Measurements from ENCODE around the gene ATXN1. TPM values are rescaled to one million over a fixed set of nuclear protein-coding genes. Genes with fewer than 3 reads are reported as not detected.
"Not testable (repeated sequence)": the region's sequence is repeated elsewhere in the genome, so short reads cannot be mapped to it uniquely, and the experiment has no call there.

The ATXN1 gene
- total RNA-seq, 4 donors from 2014 or later = 26.4 to 46.4 (median 36.1) TPM

DNA sequence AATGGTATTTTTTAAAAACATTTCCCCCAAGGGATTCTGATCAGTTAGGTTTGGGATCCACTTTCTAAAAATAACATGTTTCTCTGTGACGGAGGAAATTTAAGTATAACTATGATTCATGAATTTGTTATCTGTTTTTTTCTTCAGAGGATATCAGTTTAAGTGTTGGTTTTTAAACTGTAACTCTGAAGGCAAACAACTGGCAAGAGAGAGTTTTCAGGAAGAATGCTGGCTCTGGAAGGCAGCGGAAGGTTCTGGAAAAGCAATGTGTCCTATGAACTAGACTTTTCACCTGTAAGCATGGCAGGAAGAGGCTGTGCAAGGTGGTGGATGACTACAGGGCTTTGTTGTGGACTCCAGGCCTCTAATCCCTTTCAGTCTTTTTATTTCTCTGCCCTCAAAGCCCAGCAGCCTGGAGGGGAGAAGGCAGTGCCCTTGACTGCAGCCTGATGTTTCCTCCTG lies 369.8 kb downstream of the ATXN1 start:
- TF ChIP-seq, protein P1, sequence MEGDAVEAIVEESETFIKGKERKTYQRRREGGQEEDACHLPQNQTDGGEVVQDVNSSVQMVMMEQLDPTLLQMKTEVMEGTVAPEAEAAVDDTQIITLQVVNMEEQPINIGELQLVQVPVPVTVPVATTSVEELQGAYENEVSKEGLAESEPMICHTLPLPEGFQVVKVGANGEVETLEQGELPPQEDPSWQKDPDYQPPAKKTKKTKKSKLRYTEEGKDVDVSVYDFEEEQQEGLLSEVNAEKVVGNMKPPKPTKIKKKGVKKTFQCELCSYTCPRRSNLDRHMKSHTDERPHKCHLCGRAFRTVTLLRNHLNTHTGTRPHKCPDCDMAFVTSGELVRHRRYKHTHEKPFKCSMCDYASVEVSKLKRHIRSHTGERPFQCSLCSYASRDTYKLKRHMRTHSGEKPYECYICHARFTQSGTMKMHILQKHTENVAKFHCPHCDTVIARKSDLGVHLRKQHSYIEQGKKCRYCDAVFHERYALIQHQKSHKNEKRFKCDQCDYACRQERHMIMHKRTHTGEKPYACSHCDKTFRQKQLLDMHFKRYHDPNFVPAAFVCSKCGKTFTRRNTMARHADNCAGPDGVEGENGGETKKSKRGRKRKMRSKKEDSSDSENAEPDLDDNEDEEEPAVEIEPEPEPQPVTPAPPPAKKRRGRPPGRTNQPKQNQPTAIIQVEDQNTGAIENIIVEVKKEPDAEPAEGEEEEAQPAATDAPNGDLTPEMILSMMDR (IDR thresholded peaks at IDR 0.05) = no peak
- no peak for DNase-seq (ENCODE audit: low spot score)
- ATAC-seq (ENCODE audit: low FRiP score) = no peak

DNA sequence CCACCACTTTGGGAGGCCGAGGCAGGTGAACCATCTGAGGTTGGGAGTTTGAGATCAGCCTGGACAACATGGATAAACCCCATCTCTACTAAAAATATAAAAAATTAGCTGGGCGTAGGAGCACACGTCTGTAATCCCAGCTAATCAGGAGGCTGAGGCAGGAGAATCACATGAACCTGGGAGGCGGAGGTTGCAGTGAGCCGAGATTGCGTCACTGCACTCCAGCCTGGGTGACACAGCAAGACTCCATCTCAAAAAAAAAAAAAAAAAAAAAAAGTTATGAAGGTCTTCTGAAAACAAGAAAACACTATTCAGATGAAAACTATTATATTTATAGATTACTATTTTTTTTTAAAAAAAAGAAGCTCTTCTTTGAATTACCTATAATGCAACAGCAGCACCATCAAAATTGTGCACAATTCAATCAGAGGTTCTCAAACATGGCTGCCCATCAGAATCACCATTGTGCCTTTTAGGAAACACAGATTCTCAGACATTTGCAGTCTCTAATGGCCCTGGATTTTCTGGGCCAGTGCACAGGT lies 370.3 kb downstream of the ATXN1 start:
- not testable (repeated sequence) for ATAC-seq (ENCODE audit: low FRiP score); DNase-seq (ENCODE audit: low spot score)

DNA sequence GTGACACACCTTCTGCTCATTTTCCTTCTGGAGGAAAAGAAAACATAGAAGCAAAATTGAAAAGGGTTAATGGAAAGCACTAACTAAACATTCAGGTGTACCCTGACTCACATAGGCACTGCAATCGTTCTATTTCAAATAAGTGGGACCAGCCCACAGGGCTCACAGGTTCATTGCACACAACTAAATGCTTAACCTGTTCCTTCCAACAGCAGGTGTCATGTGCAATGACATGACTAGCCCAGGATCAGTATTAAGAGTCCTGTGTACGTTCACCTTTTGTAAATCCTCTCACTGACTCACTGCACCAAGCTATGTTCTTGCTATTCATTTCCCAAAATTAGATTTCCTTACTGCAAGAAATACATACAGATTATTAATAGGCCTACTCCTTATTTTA lies 371.6 kb downstream of the ATXN1 start:
- ATAC-seq (ENCODE audit: low FRiP score) (no peak), DNase-seq (ENCODE audit: low spot score) (no peak)
- TF ChIP-seq, protein P1 (IDR thresholded peaks at IDR 0.05) = no peak

DNA sequence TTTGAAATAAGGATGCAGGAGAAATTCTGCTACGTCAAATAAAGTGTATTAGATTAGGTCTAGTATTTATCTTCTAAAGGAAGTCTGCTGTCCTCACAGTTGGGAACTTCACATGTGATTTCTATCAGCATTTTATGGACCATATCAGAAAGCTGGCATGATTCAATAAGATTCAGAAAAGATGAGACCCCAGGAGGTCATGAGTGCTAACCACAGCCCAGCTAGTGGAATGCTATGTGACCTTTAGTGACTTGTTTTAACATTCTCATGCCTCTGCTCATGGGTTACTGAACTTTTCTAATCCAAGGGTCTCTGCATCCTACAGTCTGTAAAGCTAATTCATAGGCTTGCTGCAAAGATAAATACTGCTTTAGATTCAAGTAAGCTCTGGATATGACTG lies 372.8 kb downstream of the ATXN1 start:
- no peak for ATAC-seq (ENCODE audit: low FRiP score)
- TF ChIP-seq, protein P1 (IDR thresholded peaks at IDR 0.05) = no peak
- no peak for DNase-seq (ENCODE audit: low spot score)

DNA sequence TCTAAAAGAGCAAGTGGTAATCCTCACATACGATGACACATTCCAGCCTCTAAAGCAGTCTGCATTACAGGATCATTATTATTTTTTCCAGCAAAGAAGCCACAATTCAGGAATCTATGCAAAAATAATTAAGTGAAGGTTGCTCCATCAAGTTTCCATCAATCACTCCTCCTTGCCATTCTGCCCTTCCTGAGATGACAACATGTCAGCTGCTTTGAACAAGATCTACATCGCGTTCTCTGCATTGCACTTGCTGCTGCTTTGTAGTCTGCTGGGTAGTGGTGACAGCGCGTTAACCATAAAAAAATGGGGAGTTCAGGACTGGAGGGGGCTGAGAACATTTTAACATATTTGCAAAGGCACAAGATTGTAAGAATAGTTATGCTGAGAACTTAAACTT lies 375.2 kb downstream of the ATXN1 start:
- DNase-seq (ENCODE audit: low spot score) = no peak
- TF ChIP-seq, protein P1 (IDR thresholded peaks at IDR 0.05) = no peak
- no peak for ATAC-seq (ENCODE audit: low FRiP score)

DNA sequence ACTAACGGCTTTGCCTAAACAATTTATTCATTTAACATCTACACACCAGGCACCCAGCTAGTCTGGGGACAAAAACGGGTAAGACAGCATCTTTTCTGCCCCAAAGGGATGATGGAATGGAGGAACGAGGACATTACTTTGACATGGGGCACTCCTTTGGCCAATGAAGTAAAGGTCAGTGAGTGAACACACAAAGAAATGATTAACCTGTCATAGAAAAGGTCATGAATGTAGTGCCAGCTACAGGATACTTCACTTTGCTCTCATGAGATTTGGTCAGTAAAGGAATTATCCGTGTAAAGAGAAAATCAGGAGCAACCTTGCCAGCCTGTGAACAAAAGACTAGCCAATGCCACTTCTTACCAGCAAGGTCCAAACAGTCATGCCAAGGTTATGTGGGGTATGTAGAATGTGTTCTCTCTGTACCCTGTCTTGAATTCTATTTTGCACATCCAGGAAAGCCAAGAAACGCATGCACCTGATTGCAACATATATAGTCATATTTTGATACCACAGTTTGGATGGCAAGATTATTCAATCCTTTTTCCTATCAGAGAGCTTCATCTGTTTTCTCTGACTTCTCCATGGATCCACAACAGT lies 377.6 kb downstream of the ATXN1 start:
- TF ChIP-seq, protein P1 (IDR thresholded peaks at IDR 0.05) = no peak
- DNase-seq (ENCODE audit: low spot score) (no peak), ATAC-seq (ENCODE audit: low FRiP score) (no peak)

DNA sequence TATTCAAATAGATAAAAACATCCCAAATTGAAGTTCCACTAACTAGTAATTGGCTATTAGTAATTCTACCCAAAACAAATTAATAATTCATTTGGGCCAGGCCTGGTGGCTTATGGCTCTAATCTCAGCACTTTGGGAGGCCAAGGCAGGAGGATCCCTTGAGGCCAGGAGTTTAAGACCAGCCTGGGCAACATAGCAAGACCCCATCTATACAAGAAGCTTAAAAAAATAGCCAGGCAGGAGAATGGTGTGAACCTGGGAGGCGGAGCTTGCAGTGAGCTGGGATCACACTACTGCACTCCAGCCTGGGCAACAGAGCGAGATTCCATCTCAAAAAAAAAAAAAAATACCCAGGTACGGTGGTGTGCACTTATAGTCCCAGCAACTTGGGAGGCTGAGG lies 379.3 kb downstream of the ATXN1 start:
- not testable (repeated sequence) for ATAC-seq (ENCODE audit: low FRiP score); DNase-seq (ENCODE audit: low spot score)

DNA sequence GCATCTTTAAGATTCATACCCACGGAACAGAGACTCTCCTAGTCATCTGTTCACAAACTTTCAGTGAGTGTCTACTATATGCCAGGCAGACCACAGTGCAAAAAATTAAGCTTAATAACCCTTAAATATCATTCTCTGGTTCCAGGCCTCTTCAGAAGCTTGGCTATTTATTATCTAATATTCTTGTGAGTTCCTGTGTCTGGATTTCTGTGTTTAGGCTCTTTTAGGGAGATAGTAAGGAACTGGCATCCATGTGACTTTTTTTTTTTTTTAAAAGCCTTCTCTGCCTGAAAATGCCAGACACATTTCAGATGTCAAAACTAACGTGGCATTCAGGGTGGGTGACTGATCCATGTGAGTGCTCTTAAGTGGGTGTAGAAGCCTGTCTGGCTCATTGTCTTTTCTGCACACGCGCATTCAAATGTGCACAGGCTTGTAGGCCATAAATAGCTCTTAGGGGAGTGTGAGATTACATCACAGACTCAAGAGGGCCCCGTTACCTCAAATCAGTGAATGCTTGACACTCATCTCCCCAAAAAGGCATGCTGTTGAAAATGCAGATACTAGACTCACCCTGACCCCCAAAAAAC lies 380.9 kb downstream of the ATXN1 start:
- no peak for DNase-seq (ENCODE audit: low spot score)
- TF ChIP-seq, protein P1 (IDR thresholded peaks at IDR 0.05) = no peak
- no peak for ATAC-seq (ENCODE audit: low FRiP score)

DNA sequence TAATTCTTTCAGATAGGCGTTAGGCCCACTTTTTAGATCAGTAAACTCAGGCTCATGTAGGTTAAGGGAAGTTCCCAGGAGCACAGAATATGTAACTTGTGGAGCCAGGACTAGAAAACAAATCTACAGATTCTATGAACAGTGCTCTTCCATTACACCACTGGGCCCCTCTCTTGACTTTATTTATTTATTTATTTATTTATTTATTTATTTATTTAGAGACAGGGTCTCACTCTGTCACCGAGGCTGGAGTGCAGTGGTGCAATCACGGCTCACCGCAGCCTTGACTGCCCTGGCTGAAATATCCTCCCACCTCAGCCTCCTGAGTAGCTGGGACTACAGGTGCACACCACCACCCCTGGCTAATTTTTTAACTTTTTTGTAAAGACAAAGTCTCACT lies 382.9 kb downstream of the ATXN1 start:
- ATAC-seq (ENCODE audit: low FRiP score) = not testable (repeated sequence)

More for the DNA sequence above, 382.9 kb downstream of the ATXN1 start:
- not testable (repeated sequence) for DNase-seq (ENCODE audit: low spot score)
